Liver (tissue), 9 donors: ENCODE data around the gene ACO2. TPM values are rescaled to one million over a fixed set of nuclear protein-coding genes. Genes with fewer than 3 reads are reported as not detected.

Experiments used
- DNase-seq: peaks from one replicate; pipeline ENCODE4 v3.0.0-alpha.2; 2017; ENCODE audit warnings: low spot score
- H3K27ac ChIP-seq, 2 donors: one replicate each; pipeline ENCODE4 v1.7.0; 2013; ENCODE audit warnings: inconsistent platforms in 2 of 2, low read length in 2 of 2, control low read depth in 1 of 2, low read depth in 1 of 2, mild to moderate bottlenecking in 1 of 2
- H3K27me3 ChIP-seq, 4 donors: one replicate each; pipeline versions ENCODE4 v1.6.1 to v1.7.0; 2013; ENCODE audit warnings: low read length in 3 of 4, inconsistent platforms in 1 of 4, mild to moderate bottlenecking in 1 of 4, moderate library complexity in 1 of 4; ENCODE audit not compliant: control insufficient read depth in 4 of 4, insufficient read depth in 4 of 4
- H3K36me3 ChIP-seq, 4 donors: one replicate each; pipeline versions ENCODE4 v1.6.1 to v1.7.0; 2013; ENCODE audit warnings: low read length in 3 of 4, mild to moderate bottlenecking in 3 of 4, low read depth in 1 of 4, moderate library complexity in 1 of 4; ENCODE audit not compliant: control insufficient read depth in 4 of 4, insufficient read depth in 3 of 4
- H3K4me1 ChIP-seq, 4 donors: one replicate each; pipeline versions ENCODE4 v1.6.1 to v1.7.0; 2013; ENCODE audit warnings: low read length in 3 of 4, mild to moderate bottlenecking in 3 of 4, moderate library complexity in 1 of 4; ENCODE audit not compliant: control insufficient read depth in 4 of 4, insufficient read depth in 4 of 4
- H3K4me3 ChIP-seq, 3 donors: one replicate each; pipeline versions ENCODE4 v1.6.1 to v1.7.0; 2013; ENCODE audit warnings: low read length in 3 of 3, control low read depth in 1 of 3, low read depth in 1 of 3, mild to moderate bottlenecking in 1 of 3
- H3K9ac ChIP-seq, 2 donors: one replicate each; pipeline ENCODE4 v1.7.0; 2013; ENCODE audit warnings: low read length in 2 of 2, mild to moderate bottlenecking in 2 of 2, moderate library complexity in 2 of 2, control low read depth in 1 of 2, low read depth in 1 of 2
- H3K9me3 ChIP-seq, 4 donors: one replicate each; pipeline versions ENCODE4 v1.6.1 to v1.7.0; 2013; ENCODE audit warnings: low read length in 3 of 4; ENCODE audit not compliant: control insufficient read depth in 4 of 4
- CTCF ChIP-seq: fragments of 150-350 bp; IDR thresholded peaks from 2 replicates; pipeline ENCODE4 v1.5.1; 2017; ENCODE audit warnings: improper control_type of control experiment, low read depth, low read length; ENCODE audit not compliant: missing input control
- EGR1 ChIP-seq, 2 donors: IDR thresholded peaks; 2 replicates each; pipeline ENCODE4 v1.6.1; 2016 to 2018; ENCODE audit warnings: antibody characterized with exemption in 2 of 2, low read depth in 2 of 2
- FOXA1 ChIP-seq: IDR thresholded peaks from 2 replicates; pipeline ENCODE4 v1.6.1; 2016; ENCODE audit warnings: antibody characterized with exemption
- FOXA2 ChIP-seq: IDR thresholded peaks from 2 replicates; pipeline ENCODE4 v1.6.1; 2016; ENCODE audit warnings: antibody characterized with exemption
- GABPA ChIP-seq, 2 donors: IDR thresholded peaks in 1 of 2; conservative IDR thresholded peaks in 1 of 2; 2 replicates each; pipeline ENCODE4 v1.6.1; 2016; ENCODE audit warnings: antibody characterized with exemption in 2 of 2, mild to moderate bottlenecking in 1 of 2, moderate library complexity in 1 of 2
- HNF4A ChIP-seq, 2 donors: conservative IDR thresholded peaks; 2 replicates each; pipeline ENCODE4 v1.6.1; 2016; ENCODE audit warnings: antibody characterized with exemption in 2 of 2, mild to moderate bottlenecking in 2 of 2
- HNF4G ChIP-seq: IDR thresholded peaks from 2 replicates; pipeline ENCODE4 v1.6.1; 2016; ENCODE audit warnings: antibody characterized with exemption
- JUND ChIP-seq, 2 donors: IDR thresholded peaks; 2 replicates each; pipeline ENCODE4 v1.6.1; 2016; ENCODE audit warnings: antibody characterized with exemption in 2 of 2
- MAX ChIP-seq: IDR thresholded peaks from 2 replicates; pipeline ENCODE4 v1.6.1; 2016; ENCODE audit warnings: antibody characterized with exemption
- NR2F2 ChIP-seq: IDR thresholded peaks from 2 replicates; pipeline ENCODE4 v1.6.1; 2016; ENCODE audit warnings: antibody characterized with exemption
- RAD21 ChIP-seq, 2 donors: IDR thresholded peaks; 2 replicates each; pipeline ENCODE4 v1.6.1; 2016; ENCODE audit warnings: antibody characterized with exemption in 2 of 2, mild to moderate bottlenecking in 2 of 2
- RXRA ChIP-seq, 2 donors: IDR thresholded peaks; 2 replicates each; pipeline ENCODE4 v1.6.1; 2017 to 2018; ENCODE audit warnings: antibody characterized with exemption in 2 of 2, mild to moderate bottlenecking in 1 of 2
- SP1 ChIP-seq: IDR thresholded peaks from 2 replicates; pipeline ENCODE4 v1.6.1; 2018; ENCODE audit warnings: antibody characterized with exemption, mild to moderate bottlenecking
- TAF1 ChIP-seq: conservative IDR thresholded peaks from 2 replicates; pipeline ENCODE4 v1.6.1; 2016; ENCODE audit warnings: antibody characterized with exemption, mild to moderate bottlenecking
- YY1 ChIP-seq: IDR thresholded peaks from 2 replicates; pipeline ENCODE4 v1.6.1; 2016; ENCODE audit warnings: antibody characterized with exemption, mild to moderate bottlenecking
- WGBS: extraction: QIAGEN DNeasy Blood & Tissue Kit; methylation state at CpG from one replicate; pipeline ENCODE4 v1.1.7; 2013; 5-methylcytosine and 5-hydroxymethylcytosine counted together
- polyA plus RNA-seq, 2 donors: library from polyadenylated mRNA; stranded (reverse) in 1 of 2; unstranded in 1 of 2; fragments of 200-250 nt in 1 of 2; fragments of >200 nt in 1 of 2; fragmentation: Nextera tagmentation in 1 of 2; extraction: Ambion mirVana in 1 of 2; gene quantifications; one replicate each; pipeline versions ENCODE4 v1.2.1 to v1.2.3, GENCODE V29; 2013 to 2015
- total RNA-seq, 2 donors: library from RNA; depleted of rRNA; stranded (reverse); fragments of >200 nt; gene quantifications; one replicate each; pipeline ENCODE4 v1.2.3, GENCODE V29; 2014
- TF ChIP-seq, protein P1 (sequence below): IDR thresholded peaks from 2 replicates; pipeline ENCODE4 v1.6.1; 2016; ENCODE audit warnings: antibody characterized with exemption
- TF ChIP-seq, protein P2 (sequence below): IDR thresholded peaks from 2 replicates; pipeline ENCODE4 v1.6.1; 2016; ENCODE audit warnings: antibody characterized with exemption
- TF ChIP-seq, protein P3 (sequence below): IDR thresholded peaks from 2 replicates; pipeline ENCODE4 v1.6.1; 2016; ENCODE audit warnings: antibody characterized with exemption, mild to moderate bottlenecking
- donor health status: healthy.
- donor health status: healthy.
- donor health status: healthy.
- donor health status: healthy.
- donor health status: healthy.

The ACO2 gene
- total and polyA plus RNA-seq, 4 donors, result 45.3 to 76.1 (median 68.9) TPM

- no peak overlapping the region for H3K9ac ChIP-seq
- peak overlapping the region in 1 of 3 donors; percentile 43 for H3K4me3 ChIP-seq
- no peak for DNase-seq
- TF ChIP-seq EGR1 (IDR thresholded peaks at IDR 0.05; ENCODE audit: low read depth in 2 of 2) (no peak), MAX (no peak), JUND (IDR thresholded peaks at IDR 0.05) (no peak), CTCF (no peak), SP1 (no peak), FOXA2 (no peak), YY1 (no peak), TAF1 (no peak), FOXA1 (no peak), NR2F2 (no peak), RXRA (IDR thresholded peaks at IDR 0.05) (no peak), RAD21 (IDR thresholded peaks at IDR 0.05) (no peak), HNF4G (no peak), GABPA (IDR thresholded peaks at IDR 0.05 in 1 of 2, conservative IDR thresholded peaks at IDR 0.05 in 1 of 2) (no peak), HNF4A (conservative IDR thresholded peaks at IDR 0.05) (no peak)
- TF ChIP-seq, protein P1, sequence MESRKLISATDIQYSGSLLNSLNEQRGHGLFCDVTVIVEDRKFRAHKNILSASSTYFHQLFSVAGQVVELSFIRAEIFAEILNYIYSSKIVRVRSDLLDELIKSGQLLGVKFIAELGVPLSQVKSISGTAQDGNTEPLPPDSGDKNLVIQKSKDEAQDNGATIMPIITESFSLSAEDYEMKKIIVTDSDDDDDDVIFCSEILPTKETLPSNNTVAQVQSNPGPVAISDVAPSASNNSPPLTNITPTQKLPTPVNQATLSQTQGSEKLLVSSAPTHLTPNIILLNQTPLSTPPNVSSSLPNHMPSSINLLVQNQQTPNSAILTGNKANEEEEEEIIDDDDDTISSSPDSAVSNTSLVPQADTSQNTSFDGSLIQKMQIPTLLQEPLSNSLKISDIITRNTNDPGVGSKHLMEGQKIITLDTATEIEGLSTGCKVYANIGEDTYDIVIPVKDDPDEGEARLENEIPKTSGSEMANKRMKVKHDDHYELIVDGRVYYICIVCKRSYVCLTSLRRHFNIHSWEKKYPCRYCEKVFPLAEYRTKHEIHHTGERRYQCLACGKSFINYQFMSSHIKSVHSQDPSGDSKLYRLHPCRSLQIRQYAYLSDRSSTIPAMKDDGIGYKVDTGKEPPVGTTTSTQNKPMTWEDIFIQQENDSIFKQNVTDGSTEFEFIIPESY, result no peak
- TF ChIP-seq, protein P2, sequence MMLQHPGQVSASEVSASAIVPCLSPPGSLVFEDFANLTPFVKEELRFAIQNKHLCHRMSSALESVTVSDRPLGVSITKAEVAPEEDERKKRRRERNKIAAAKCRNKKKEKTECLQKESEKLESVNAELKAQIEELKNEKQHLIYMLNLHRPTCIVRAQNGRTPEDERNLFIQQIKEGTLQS, result no peak
- TF ChIP-seq, protein P3, sequence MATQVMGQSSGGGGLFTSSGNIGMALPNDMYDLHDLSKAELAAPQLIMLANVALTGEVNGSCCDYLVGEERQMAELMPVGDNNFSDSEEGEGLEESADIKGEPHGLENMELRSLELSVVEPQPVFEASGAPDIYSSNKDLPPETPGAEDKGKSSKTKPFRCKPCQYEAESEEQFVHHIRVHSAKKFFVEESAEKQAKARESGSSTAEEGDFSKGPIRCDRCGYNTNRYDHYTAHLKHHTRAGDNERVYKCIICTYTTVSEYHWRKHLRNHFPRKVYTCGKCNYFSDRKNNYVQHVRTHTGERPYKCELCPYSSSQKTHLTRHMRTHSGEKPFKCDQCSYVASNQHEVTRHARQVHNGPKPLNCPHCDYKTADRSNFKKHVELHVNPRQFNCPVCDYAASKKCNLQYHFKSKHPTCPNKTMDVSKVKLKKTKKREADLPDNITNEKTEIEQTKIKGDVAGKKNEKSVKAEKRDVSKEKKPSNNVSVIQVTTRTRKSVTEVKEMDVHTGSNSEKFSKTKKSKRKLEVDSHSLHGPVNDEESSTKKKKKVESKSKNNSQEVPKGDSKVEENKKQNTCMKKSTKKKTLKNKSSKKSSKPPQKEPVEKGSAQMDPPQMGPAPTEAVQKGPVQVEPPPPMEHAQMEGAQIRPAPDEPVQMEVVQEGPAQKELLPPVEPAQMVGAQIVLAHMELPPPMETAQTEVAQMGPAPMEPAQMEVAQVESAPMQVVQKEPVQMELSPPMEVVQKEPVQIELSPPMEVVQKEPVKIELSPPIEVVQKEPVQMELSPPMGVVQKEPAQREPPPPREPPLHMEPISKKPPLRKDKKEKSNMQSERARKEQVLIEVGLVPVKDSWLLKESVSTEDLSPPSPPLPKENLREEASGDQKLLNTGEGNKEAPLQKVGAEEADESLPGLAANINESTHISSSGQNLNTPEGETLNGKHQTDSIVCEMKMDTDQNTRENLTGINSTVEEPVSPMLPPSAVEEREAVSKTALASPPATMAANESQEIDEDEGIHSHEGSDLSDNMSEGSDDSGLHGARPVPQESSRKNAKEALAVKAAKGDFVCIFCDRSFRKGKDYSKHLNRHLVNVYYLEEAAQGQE, result no peak
- H3K4me1 ChIP-seq, result peaks cover 0 to 7% (median 4%) of the 10 kb centered on the region in 4 donors
- H3K27ac ChIP-seq, result no peak overlapping the region
- H3K36me3 ChIP-seq, result no peaks in the 10 kb centered on the region
- no peaks in the 10 kb centered on the region for H3K27me3 ChIP-seq
- WGBS, result 54% methylated on average over 10 of the region's 10 CpGs
- no peaks in the 10 kb centered on the region for H3K9me3 ChIP-seq
These were observed 92.4 kb downstream of the ACO2 start for GRCh38 chr22:41561335-41561734.
